ENCODE results near the gene RTF2. TPM values are rescaled to one million over a fixed set of nuclear protein-coding genes. Genes with fewer than 3 reads are reported as not detected.

Gene RTF2
- total RNA-seq, 1 donor from 2014 or later = 54.5 TPM

- no peaks in the 10 kb centered on the region for H3K36me3 ChIP-seq
- H3K9me3 ChIP-seq = no peaks in the 10 kb centered on the region
- no peaks in the 10 kb centered on the region for H3K27me3 ChIP-seq
- H3K4me1 ChIP-seq = no peaks in the 10 kb centered on the region
- H3K4me3 ChIP-seq = no peak overlapping the region
- H3K27ac ChIP-seq = no peak overlapping the region
- no peak for DNase-seq (ENCODE audit: low spot score in 2 of 2)
- TF ChIP-seq CTCF (IDR thresholded peaks at IDR 0.05) = no peak
- intact Hi-C loops (cut with DNase I) = no loop called here
Measured at GRCh38 chr20:56445540-56445939, 22.9 kb upstream of the RTF2 start.

- no peak for TF ChIP-seq CTCF (IDR thresholded peaks at IDR 0.05)
- Histone ChIP-seq H3K4me1 (no peaks in the 10 kb centered on the region), H3K27me3 (no peaks in the 10 kb centered on the region), H3K27ac (no peak overlapping the region), H3K9me3 (no peaks in the 10 kb centered on the region), H3K4me3 (no peak overlapping the region), H3K36me3 (no peaks in the 10 kb centered on the region)
- intact Hi-C loops (cut with DNase I) = no loop called here
- DNase-seq (ENCODE audit: low spot score in 2 of 2) = no peak
Measured at GRCh38 chr20:56447227-56447626, 21.2 kb upstream of the RTF2 start.

GRCh38 chr20:56449459-56449858 lies 19.0 kb upstream of the RTF2 start:
- intact Hi-C loops (cut with DNase I) = no loop called here
- Histone ChIP-seq H3K27me3 (no peaks in the 10 kb centered on the region), H3K27ac (no peak overlapping the region), H3K9me3 (no peaks in the 10 kb centered on the region), H3K36me3 (no peaks in the 10 kb centered on the region), H3K4me1 (no peaks in the 10 kb centered on the region), H3K4me3 (no peak overlapping the region)
- no peak for TF ChIP-seq CTCF (IDR thresholded peaks at IDR 0.05)
- DNase-seq (ENCODE audit: low spot score in 2 of 2) = no peak

GRCh38 chr20:56451056-56451765 lies 17.2 kb upstream of the RTF2 start:
- intact Hi-C loops (cut with DNase I) = no loop called here
- Histone ChIP-seq H3K9me3 (no peaks in the 10 kb centered on the region), H3K27me3 (no peaks in the 10 kb centered on the region), H3K36me3 (no peaks in the 10 kb centered on the region), H3K4me3 (no peak overlapping the region), H3K27ac (no peak overlapping the region), H3K4me1 (no peaks in the 10 kb centered on the region)
- TF ChIP-seq CTCF (IDR thresholded peaks at IDR 0.05) = no peak
- no peak for DNase-seq (ENCODE audit: low spot score in 2 of 2)

- no peaks in the 10 kb centered on the region for H3K4me1 ChIP-seq
- H3K27me3 ChIP-seq = no peaks in the 10 kb centered on the region
- no peak overlapping the region for H3K27ac ChIP-seq
- no peaks in the 10 kb centered on the region for H3K36me3 ChIP-seq
- no peak for TF ChIP-seq CTCF (IDR thresholded peaks at IDR 0.05)
- intact Hi-C loops (cut with DNase I) = no loop called here
- H3K4me3 ChIP-seq = no peak overlapping the region
- DNase-seq (ENCODE audit: low spot score in 2 of 2) = no peak
- no peaks in the 10 kb centered on the region for H3K9me3 ChIP-seq
Measured at GRCh38 chr20:56453352-56453751, 15.1 kb upstream of the RTF2 start.

- no peaks in the 10 kb centered on the region for H3K27me3 ChIP-seq
- H3K27ac ChIP-seq = no peak overlapping the region
- H3K4me3 ChIP-seq = no peak overlapping the region
- no peak for DNase-seq (ENCODE audit: low spot score in 2 of 2)
- TF ChIP-seq CTCF (IDR thresholded peaks at IDR 0.05) = no peak
- intact Hi-C loops (cut with DNase I) = no loop called here
- H3K36me3 ChIP-seq = no peaks in the 10 kb centered on the region
- H3K4me1 ChIP-seq = no peaks in the 10 kb centered on the region
- H3K9me3 ChIP-seq = no peaks in the 10 kb centered on the region
Measured at GRCh38 chr20:56454754-56455153, 13.7 kb upstream of the RTF2 start.
